ENCODE data around the gene IL20RB.

The IL20RB gene

DNA sequence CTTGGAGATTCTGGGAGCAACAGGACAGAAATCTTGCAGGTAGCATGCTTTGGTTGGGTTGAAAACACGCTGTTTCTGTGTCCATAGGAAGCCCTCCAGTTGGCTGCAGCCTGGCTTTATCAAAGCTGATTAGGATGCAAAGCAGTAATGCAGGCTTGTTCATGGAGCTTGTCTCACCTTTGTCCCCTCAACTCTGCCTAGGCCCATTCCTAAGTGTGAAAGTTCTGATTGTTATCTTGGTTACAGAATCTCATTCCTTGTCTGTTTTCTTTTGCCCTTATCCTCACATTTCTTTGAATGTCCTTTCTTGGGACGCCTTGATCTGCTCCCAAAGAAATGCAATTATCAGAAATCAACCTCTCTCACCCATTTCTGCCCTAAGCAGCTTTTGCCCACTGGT, 83.5 kb downstream of the IL20RB start:
- ChIA-PET POLR2A (no interaction called here), CTCF (interaction anchor here (0.5 to 0.7 kb wide), 2 partner anchors 8 to 590 kb away, joined by 3 read pairs; no protein-coding TSS in a partner anchor)

DNA sequence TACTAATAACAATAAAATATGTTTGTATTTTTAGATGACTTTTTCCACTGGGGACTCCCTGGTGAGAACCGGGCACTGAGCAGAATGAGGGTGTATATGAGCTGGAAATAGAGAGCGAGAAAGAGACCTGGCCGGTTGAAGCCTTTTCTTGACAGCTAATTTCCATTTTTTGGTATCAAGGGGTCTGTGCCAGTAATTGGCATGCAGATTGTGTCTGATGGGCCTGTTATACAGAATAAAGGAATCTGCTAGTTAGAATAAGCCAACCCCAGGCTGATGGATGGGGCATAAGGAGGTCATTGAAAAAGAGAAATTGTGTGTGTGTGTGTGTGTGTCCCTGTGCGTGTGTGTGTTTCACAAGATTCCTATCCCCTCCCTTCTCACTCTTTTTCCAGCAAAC, 83.9 kb downstream of the IL20RB start:
- no peak for DNase-seq (ENCODE audit: extremely low spot score)
- ChIA-PET CTCF (interaction anchor here (0.5 to 1.9 kb wide), 2 partner anchors 9 to 590 kb away, joined by 3 to 7 read pairs; no protein-coding TSS in a partner anchor), POLR2A (no interaction called here)
- TF ChIP-seq ZNF384 (IDR thresholded peaks at IDR 0.05), result no peak
- TF ChIP-seq SP1 (IDR thresholded peaks at IDR 0.05), result no peak
- TF ChIP-seq L3MBTL2 (conservative IDR thresholded peaks at IDR 0.05), result no peak
- TF ChIP-seq BHLHE40 (IDR thresholded peaks at IDR 0.05; ENCODE audit: borderline replicate concordance), result no peak
- no peak for TF ChIP-seq ARNT (IDR thresholded peaks at IDR 0.05)
- TF ChIP-seq CTBP1 (IDR thresholded peaks at IDR 0.05; ENCODE audit: borderline replicate concordance), result no peak
- TF ChIP-seq ELF4 (IDR thresholded peaks at IDR 0.05), result no peak
- TF ChIP-seq, protein P1, sequence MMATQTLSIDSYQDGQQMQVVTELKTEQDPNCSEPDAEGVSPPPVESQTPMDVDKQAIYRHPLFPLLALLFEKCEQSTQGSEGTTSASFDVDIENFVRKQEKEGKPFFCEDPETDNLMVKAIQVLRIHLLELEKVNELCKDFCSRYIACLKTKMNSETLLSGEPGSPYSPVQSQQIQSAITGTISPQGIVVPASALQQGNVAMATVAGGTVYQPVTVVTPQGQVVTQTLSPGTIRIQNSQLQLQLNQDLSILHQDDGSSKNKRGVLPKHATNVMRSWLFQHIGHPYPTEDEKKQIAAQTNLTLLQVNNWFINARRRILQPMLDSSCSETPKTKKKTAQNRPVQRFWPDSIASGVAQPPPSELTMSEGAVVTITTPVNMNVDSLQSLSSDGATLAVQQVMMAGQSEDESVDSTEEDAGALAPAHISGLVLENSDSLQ (IDR thresholded peaks at IDR 0.05), result no peak
- no peak for TF ChIP-seq LEF1 (IDR thresholded peaks at IDR 0.05; ENCODE audit: borderline replicate concordance)
- no peak for TF ChIP-seq FOXA1 (IDR thresholded peaks at IDR 0.05)
- no peak for TF ChIP-seq SUZ12 (IDR thresholded peaks at IDR 0.05)
- TF ChIP-seq HDGF (IDR thresholded peaks at IDR 0.05; ENCODE audit: borderline replicate concordance), result no peak
- TF ChIP-seq FOXK2 (IDR thresholded peaks at IDR 0.05), result no peak
- no peak for TF ChIP-seq FOXM1 (IDR thresholded peaks at IDR 0.05; ENCODE audit: borderline replicate concordance)

More for the DNA sequence above, 83.5 kb downstream of the IL20RB start:
- TF ChIP-seq FOXK2 (IDR thresholded peaks at IDR 0.05), result no peak
- DNase-seq (ENCODE audit: extremely low spot score), result no peak

DNA sequence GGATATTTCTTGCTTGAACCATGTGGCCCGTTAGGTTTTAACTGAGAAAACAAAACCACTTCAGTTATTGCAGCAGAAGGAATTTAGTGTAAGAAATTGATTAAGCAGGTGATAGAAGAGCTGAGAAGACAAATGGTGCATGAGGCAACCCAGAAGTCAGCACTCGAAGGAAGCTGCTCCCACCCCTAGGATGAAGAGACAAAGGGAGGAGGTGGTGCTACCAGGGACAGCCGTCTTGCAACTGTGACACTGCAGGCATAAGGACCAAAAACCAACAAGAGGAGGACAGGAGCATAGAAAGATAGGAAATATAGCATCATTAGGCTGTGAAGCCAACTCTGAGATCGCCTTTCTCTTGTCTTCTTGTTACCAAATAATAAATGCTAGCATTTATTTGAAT, 89.0 kb downstream of the IL20RB start:
- CTCF ChIA-PET, result no interaction called here
- POLR2A ChIA-PET, result no interaction called here
- TF ChIP-seq FOXA1 (IDR thresholded peaks at IDR 0.05) (no peak), ARNT (IDR thresholded peaks at IDR 0.05) (no peak)
- DNase-seq (ENCODE audit: extremely low spot score), result no peak

DNA sequence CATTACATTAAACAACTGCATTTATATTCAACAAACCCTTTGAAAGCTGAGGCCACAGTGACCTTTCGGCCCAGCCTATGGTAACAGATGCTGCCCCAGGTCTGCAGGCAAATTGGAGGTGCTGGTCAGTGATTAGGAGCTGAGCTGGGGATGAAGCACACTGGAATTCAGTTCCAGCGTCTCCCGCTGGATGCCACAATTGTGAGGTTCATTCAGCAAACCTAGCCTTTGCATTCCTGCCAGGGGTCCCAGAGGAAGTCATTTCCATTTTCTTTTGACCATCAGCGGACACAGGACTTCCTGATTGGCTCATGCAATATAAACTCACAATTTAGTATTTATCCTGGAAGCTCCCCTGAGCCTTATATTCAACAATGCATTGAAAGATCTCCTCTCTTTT, 89.5 kb downstream of the IL20RB start:
- no peak for DNase-seq (ENCODE audit: extremely low spot score)
- TF ChIP-seq ARNT (IDR thresholded peaks at IDR 0.05) (no peak), TARDBP (IDR thresholded peaks at IDR 0.05) (no peak), SUZ12 (IDR thresholded peaks at IDR 0.05) (no peak), NFRKB (IDR thresholded peaks at IDR 0.05) (no peak), BHLHE40 (IDR thresholded peaks at IDR 0.05; ENCODE audit: borderline replicate concordance) (no peak)
- TF ChIP-seq, protein P1 (IDR thresholded peaks at IDR 0.05), result no peak
- CTCF ChIA-PET, result no interaction called here
- POLR2A ChIA-PET, result no interaction called here

DNA sequence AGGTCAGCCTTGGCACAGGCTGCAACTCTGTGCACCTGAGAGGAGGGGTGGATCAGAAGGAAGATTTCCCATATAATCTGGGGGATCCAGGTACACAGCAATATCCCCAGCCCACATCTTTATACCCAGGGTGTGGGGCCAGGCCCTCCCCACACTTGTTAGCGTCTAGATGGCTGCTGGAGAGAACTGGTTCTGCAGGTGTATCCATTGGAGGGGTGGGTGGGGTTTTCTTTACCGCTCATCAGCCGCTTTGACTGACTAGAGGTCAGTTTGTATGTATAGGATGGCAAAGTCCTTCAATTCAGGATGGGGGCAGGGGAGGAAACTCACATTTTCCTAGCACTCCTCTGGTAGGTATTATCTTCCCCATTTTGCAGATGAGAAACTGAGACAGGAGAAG, 92.5 kb downstream of the IL20RB start:
- POLR2A ChIA-PET, result no interaction called here
- CTCF ChIA-PET, result no interaction called here
- no peak for TF ChIP-seq TARDBP (IDR thresholded peaks at IDR 0.05)
- no peak for DNase-seq (ENCODE audit: extremely low spot score)

DNA sequence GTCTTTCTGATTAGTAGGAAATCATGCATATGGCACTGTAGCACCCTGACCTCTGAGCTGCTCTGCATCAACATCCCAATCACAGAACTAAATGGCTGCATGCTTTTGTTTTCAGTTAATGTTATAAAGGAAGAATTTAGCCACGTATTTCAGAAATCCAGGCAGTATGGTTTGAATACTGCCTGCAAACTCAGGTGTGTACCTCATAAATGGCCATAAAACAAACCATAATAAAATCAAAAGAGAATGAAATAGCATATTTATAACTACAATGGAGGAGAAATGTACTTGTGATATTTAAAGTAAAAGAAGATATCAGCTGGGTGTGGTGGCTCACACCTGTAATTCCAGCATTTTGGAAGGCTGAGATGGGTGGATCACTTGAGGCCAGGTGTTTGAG, 94.5 kb downstream of the IL20RB start:
- CTCF ChIA-PET, result no interaction called here
- no peak for DNase-seq (ENCODE audit: extremely low spot score)
- POLR2A ChIA-PET, result no interaction called here
- TF ChIP-seq, protein P1 (IDR thresholded peaks at IDR 0.05), result no peak
- TF ChIP-seq ZNF384 (IDR thresholded peaks at IDR 0.05) (no peak), HDGF (IDR thresholded peaks at IDR 0.05; ENCODE audit: borderline replicate concordance) (no peak), FOXA1 (IDR thresholded peaks at IDR 0.05) (no peak), ELF4 (IDR thresholded peaks at IDR 0.05) (no peak)
